HG02943 (cell line): Measurements from ENCODE around the gene PXYLP1.
"Not testable (repeated sequence)": the region's sequence is repeated elsewhere in the genome, so short reads cannot be mapped to it uniquely, and the experiment has no call there.

Experiments used
- ATAC-seq: cut with Tn5 transposase; IDR thresholded peaks from one replicate; pipeline ENCODE4 v1.9.1; 2021; ENCODE audit warnings: mild to moderate bottlenecking, low read depth, moderate library complexity; ENCODE audit not compliant: unreplicated experiment

PXYLP1 gene

GRCh38 chr3:141314415-141314814 lies 82.8 kb downstream of the PXYLP1 start:
- not testable (repeated sequence) for ATAC-seq

DNA sequence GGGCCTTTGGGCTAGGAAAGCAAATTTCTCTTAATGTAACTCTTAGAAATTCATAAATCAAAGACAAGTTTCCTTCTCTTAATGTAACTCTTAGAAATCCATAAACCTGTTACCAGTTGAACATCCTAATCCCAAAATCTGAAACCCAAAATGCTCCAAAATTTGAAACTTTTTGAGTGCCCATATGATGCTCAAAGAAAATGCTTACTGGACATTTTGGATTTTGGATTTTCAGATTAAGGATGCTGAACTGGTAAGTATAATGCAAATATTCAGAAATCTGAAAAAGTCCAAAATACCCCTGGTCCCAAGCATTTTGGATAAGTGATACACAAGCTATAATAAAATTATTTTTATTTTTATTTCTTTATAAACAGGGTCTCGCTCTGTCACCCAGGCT lies 85.2 kb downstream of the PXYLP1 start:
- no peak for ATAC-seq

DNA sequence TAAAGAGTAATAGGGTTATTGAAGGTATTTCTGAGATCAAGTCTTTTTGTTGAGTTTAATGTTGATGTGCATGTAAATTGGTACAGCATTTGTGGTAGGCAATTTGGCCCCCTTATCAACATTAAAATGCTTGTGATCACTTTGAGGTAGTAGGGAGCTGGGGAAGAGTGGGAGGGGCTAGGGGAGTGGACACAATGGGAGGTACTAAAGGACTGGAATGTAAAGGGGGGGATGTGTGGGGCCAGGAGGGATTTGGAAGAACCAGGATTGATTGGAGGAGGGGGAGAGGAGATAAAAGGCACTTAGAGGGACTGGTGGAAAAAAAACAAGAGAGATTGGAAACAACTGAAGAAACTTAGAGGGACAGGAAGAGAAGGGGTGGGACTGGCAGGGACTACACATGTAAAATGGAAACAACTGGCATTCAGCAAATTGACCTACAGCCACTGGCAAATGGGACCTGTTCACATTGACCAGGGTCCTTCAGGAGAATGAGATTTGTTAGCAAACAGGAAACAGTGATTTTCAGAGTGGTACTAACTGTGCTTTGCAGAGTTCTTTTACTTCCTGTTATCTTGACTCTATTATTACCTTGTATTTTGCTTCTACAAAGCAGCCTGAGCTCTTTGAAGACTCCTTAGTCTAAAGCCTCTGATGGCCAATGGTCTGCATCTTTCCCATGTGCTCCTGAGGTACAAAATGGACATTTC lies 88.9 kb downstream of the PXYLP1 start:
- no peak for ATAC-seq

GRCh38 chr3:141321109-141321497 lies 89.5 kb downstream of the PXYLP1 start:
- no peak for ATAC-seq

GRCh38 chr3:141323936-141324704 lies 92.5 kb downstream of the PXYLP1 start:
- no peak for ATAC-seq

- ATAC-seq: no peak
Observed at GRCh38 chr3:141326123-141326522, 94.5 kb downstream of the PXYLP1 start.

- no peak for ATAC-seq
Observed at GRCh38 chr3:141326626-141327025, 95.0 kb downstream of the PXYLP1 start.

- ATAC-seq: no peak
Observed at GRCh38 chr3:141328286-141329166, 96.9 kb downstream of the PXYLP1 start.

DNA sequence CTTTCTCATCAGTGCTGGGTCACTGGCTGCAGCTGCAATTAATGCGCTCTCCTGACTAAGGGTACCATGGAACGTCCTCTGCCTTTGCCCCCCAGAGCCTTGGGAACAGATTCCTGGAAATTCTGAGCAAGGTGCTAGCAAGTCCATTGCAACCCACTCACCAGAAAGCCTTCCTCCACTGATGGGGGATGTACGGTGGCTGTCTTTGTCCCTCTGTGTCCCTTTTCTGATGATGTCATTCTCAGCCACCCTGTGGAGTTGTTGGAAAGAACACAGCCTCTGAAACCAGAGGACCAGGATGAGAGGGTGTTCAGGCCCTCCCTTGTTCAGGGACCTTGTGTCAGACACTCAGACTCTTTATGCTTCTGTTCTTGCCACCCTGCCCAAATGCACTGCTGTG lies 98.6 kb downstream of the PXYLP1 start:
- ATAC-seq: no peak

DNA sequence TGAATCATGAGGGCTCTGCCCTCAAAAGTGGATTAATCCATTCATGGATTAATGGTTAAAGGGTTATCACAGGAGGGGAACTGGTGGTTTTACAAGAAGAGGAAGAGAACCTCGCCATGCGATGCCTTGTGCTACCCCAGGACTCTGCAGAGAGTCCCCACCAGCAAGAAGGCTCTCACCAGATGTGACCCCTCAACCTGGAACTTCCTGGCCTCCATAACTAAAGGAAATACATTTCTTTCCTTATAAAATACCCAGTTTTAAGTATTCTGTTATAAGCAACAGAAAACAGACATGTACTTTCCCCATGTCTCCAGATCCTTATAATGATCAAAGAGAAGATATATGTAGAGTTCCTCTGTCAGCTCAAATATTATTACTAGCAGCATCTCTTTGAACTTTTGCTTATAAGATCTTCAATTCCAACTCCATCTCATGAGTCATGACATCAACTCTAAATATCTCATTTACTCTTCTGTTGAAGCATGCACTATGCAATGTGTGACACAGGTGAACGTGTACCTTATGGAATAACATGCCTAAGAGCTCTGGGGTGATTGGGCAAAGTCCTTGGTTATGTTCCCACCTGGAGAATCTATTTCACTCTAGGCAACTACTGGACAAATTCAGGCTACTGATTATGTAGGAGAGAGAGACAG lies 99.2 kb downstream of the PXYLP1 start:
- no peak for ATAC-seq

- no peak for ATAC-seq
Observed at GRCh38 chr3:141331377-141332318, 100.0 kb downstream of the PXYLP1 start.

GRCh38 chr3:141332416-141332815 lies 100.8 kb downstream of the PXYLP1 start:
- no peak for ATAC-seq

DNA sequence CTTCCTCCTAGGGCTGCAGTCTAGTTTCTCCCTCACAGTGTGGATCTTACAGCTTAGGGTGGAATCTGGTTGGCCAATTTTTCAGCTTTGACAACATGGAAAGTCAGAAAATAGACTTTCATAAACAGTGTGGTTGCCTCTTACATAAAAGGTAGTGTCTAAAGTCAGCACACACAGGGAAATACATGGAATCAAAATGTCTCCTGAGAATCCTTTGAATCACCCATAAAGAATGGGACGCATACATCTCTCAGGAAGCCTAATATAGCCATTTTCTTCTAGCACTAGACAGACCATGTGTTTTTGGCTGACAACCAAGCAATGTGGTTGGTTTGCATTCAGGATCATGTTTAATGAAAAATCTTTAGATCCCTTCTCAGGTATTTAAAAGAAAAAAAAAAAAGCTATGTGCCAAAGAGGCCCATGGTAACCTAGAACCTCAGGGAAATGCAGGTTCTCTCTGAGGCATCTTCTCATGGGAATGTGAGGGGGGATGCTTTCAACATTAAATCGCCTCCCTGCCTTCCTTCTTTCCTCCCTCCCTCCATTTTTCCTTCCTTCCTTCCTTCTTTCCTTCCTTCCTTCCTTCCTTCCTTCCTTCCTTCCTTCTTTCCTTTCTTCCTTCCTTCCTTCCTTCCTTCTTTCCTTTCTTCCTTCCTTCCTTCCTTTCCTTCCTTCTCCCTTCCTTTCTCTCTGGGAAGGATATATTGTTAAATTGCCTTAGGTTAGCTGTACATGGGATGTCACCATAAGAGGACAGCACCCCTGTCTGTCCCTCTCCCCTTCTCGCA lies 102.4 kb downstream of the PXYLP1 start:
- ATAC-seq: no peak

- no peak for ATAC-seq
Observed at GRCh38 chr3:141334627-141335250, 103.1 kb downstream of the PXYLP1 start.

- no peak for ATAC-seq
Observed at GRCh38 chr3:141335531-141336061, 104.0 kb downstream of the PXYLP1 start.

DNA sequence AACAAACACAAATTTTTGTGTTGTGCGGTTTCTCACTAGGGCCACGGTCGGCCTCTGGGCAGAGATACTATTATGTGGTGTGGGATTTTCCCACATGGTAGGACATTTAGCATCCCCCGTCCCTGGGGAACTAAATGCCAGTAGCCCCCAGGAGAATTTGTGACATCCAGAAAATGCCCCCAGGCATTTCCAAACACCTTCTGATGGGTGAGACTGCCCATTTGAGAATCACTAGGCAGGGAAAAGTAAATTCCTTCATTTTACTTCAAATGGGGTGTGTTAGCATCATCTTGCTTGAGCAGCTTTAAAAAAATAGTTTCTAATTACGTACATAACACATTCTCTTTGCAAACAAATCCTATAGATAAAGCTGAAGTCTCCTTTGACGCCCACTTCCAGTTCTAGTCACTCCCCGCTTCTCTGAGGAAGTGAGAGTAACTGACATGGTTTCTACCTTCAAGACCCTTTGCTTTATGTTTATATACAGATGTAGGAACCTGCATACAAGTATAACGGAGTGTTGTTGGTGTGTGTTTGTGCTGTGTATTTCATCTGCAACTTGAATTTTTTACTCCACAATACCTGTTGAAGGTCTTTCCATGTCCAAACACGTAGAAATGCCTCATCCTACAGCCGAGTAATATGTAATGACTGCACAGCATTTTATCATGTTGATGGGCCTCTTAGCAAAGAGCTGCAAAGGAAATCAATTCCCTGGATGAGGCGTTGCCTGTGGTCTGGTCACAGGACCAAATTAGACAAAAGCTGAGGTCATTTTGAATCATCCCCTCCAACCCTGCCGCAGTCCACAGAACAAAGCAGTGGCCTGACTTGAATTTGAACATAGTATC lies 105.3 kb downstream of the PXYLP1 start:
- peak; percentile 94 for ATAC-seq

- ATAC-seq: no peak
Observed at GRCh38 chr3:141337523-141337854, 105.9 kb downstream of the PXYLP1 start.
